Thyroid gland (tissue), 4 donors: ENCODE measurements around the gene RAP1A.

Experiments
- CTCF ChIP-seq, 6 experiments: fragments of 200-600 bp in 3 of 6; fragments of 450-650 bp in 3 of 6; sonication (generic) in 3 of 6; IDR thresholded peaks; one replicate each; pipeline ENCODE4 v1.5.1; 2016 to 2019; ENCODE audit warnings: antibody characterized with exemption in 6 of 6, mild to moderate bottlenecking in 2 of 6, inconsistent platforms in 1 of 6, moderate library complexity in 1 of 6
- POLR2A ChIP-seq, 2 donors: fragments of 450-650 bp; IDR thresholded peaks; one replicate each; pipeline ENCODE4 v1.6.1; 2017; ENCODE audit warnings: antibody characterized with exemption in 2 of 2, mild to moderate bottlenecking in 2 of 2, moderate library complexity in 1 of 2

GRCh38 chr1:111666828-111667227 lies 47.2 kb downstream of the RAP1A start:
- TF ChIP-seq CTCF (IDR thresholded peaks at IDR 0.05): no peak
- TF ChIP-seq POLR2A (IDR thresholded peaks at IDR 0.05): no peak
